ENCODE measurements around the gene IRF1.

Gene IRF1

GRCh38 chr5:132474881-132475496 lies 15.6 kb downstream of the IRF1 start:
- no peak for DNase-seq (ENCODE audit: low read depth in 2 of 2)

- DNase-seq (ENCODE audit: low read depth in 2 of 2), result no peak
These were observed 16.3 kb downstream of the IRF1 start for GRCh38 chr5:132474131-132474723.

GRCh38 chr5:132473668-132474067 lies 16.9 kb downstream of the IRF1 start:
- DNase-seq (ENCODE audit: low read depth in 2 of 2), result no peak

GRCh38 chr5:132473019-132473531 lies 17.5 kb downstream of the IRF1 start:
- no peak for DNase-seq (ENCODE audit: low read depth in 2 of 2)

- no peak for DNase-seq (ENCODE audit: low read depth in 2 of 2)
These were observed 18.1 kb downstream of the IRF1 start for GRCh38 chr5:132472431-132472830.

GRCh38 chr5:132471944-132472343 lies 18.6 kb downstream of the IRF1 start:
- DNase-seq (ENCODE audit: low read depth in 2 of 2), result no peak

DNA sequence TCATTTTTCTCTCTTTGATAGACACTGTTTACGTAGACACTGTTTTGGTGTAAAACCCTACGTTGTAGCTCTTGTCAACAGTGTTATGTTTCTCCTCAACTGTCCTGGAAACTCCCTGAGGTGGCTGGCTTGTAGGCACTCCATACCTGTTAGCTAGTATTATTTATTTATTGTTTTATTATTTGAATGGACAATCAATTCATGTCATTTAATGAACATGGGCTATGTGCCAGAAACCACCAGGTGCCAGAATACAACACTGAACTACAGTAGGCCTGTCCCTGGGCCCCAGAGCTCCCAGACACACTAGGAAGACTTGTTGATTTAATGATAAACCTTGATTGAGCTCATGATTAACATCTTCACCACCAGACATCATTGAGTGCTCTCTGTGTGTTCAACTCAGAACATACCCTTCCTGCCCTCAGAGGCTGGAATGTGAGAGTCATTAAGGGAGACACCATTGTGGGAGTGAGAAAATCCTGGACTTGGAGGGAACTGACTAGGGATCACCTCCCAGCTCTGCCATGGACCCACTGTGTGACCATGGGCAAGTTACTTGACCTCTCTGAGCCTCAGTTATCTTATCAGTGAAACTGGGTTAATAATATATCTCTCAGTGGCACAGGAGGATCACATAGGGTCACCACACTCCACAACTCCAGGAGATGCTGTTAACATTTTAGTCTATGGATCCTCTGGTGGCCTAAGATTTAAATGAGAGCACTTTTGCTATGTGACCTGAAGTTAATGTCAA lies 19.2 kb downstream of the IRF1 start:
- DNase-seq (ENCODE audit: low read depth in 2 of 2), result no peak

- DNase-seq (ENCODE audit: low read depth in 2 of 2), result no peak
These were observed 20.0 kb downstream of the IRF1 start for GRCh38 chr5:132470596-132470995.

DNA sequence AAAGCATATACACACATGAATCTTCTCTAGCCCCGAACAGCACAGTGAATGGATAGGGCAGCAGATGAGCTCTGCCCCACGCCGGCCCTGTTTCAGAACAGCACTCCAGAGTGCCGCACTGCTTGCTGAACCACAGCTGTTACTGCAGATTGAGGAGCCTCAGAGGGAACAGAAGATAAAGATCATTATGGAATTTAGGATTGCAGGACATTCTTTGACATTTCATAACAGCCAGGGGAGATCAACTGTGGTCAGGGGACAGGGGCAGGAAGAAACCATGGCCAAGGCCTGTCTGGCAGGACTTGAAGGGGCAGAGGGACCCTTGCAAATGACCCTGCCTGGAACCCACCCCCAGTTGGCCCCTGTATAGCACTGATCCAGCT lies 20.6 kb downstream of the IRF1 start:
- DNase-seq (ENCODE audit: low read depth in 2 of 2), result no peak

DNA sequence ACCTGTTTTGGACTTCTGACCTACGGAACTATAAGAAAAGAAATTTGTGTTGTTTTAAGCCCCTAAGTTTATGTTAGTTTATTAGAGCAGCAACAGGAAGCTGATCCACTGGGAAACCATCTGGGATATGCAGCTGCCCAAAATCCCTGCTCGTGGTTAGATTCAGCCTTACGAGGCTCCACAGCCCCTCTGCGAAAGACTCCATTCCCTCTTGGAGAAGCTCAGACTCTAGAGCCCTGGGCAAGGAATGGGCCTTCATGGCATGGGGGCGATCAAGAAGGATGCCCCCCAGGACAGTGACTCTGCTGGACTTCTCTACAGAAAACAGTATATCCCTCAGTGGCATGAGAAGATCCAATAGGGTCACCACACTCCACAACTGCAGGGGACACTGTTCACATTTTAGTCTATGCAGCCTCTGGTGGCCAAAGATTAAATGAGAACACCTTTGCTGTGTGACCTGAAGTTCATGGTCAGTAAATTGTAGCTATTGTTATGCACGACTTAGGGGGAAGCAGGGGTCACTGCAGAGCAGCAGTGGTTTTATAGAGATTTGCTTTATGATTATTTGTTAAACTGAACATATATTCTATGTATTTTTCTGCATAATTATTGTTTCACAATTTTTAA lies 21.1 kb downstream of the IRF1 start:
- DNase-seq (ENCODE audit: low read depth in 2 of 2), result no peak

GRCh38 chr5:132468656-132469379 lies 21.8 kb downstream of the IRF1 start:
- no peak for DNase-seq (ENCODE audit: low read depth in 2 of 2)

DNA sequence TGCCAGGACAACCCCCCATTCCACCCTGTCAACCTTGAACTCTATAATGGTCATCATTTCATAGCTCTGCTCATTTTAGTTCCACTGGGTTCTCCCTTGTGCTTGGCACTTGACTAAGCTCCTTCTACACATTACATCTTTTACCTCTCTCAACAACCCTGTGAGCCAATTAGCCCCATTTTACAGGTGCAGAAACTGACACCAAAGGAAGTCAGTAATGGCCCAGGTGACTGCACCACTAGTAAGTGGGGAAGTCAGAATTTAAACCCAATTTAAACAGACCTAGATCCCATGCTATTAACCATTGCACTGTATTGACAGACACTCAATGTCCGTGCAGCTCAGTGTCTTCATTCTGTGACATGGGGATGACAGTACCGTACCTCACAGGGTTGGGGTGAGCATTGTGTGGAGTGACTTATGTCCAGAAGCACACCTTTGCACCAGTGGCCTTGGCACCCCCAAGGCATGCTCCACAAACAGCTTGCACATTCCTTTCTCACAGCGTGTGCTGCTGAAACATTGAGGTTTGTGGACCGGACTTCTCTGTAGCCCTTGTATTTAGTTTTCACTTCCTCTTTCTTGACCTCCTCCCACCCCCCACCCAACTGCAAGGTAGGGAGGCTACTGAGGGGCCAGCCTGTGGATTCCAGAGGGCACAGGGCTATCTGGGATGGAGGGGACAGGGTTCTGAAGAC lies 23.1 kb downstream of the IRF1 start:
- no peak for DNase-seq (ENCODE audit: low read depth in 2 of 2)

- DNase-seq (ENCODE audit: low read depth in 2 of 2), result no peak
These were observed 23.9 kb downstream of the IRF1 start for GRCh38 chr5:132466433-132467286.

DNA sequence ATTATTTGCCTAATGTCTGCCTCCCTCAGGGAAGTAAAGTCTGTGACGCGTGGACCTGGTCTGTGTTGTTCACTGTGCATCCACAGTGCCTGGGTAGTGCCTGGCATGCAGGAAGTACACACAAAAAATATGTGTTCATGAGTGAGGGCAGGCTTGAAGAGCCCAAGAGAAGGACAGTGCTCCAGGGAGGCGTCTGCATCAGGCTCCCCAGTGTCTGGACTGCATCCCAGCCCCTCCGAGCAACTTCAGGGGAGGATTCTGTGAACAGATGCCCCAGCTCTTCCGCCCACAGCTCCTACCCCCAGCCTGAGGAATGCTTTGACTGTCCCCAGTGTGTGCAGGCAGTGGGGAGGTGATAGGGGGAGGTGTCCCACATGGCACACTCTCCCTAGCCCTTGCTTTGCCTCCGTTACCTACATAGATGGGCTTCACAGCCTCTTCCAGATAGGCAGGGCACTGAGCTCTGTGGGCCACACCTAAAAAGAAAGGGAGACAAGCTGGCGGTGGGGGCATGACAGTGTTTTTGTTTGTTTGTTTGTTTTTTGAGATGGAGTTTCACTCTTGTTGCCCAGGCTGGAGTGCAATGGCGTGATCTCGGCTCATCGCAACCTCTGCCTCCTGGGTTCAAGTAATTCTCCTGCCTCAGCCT lies 25.4 kb downstream of the IRF1 start:
- no peak for DNase-seq (ENCODE audit: low read depth in 2 of 2)

GRCh38 chr5:132464156-132464939 lies 26.2 kb downstream of the IRF1 start:
- no peak for DNase-seq (ENCODE audit: low read depth in 2 of 2)

DNA sequence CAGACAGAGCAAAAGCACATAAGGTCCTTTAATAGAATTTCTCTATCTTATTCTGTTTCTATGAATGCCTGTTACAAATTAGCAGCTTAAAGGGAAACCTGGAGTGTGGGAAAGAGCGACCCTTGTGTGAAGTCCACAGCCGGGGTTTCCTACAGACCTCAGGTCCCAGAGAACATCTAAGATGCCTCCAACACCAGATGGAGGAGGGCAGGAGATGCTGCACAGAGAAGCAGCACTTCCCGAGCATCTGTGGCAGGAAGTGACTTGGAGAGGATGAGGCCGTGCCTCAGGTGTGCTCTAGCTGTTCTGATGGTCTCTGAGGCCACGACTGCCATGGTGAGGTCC lies 26.8 kb downstream of the IRF1 start:
- no peak for DNase-seq (ENCODE audit: low read depth in 2 of 2)

- DNase-seq (ENCODE audit: low read depth in 2 of 2), result no peak
These were observed 27.5 kb downstream of the IRF1 start for GRCh38 chr5:132462856-132463745.

- DNase-seq (ENCODE audit: low read depth in 2 of 2), result no peak
These were observed 28.2 kb downstream of the IRF1 start for GRCh38 chr5:132462333-132462732.
